GM13977 (cell line): ENCODE data around the gene DUSP2.

Experiments
- DNase-seq: peaks from one replicate; pipeline ENCODE4 v3.0.0; 2012; ENCODE audit warnings: low spot score
- CTCF ChIP-seq: IDR thresholded peaks from 2 replicates; pipeline ENCODE4 v1.5.1; 2012; ENCODE audit warnings: mild to moderate bottlenecking, control low read depth; ENCODE audit not compliant: insufficient read depth; ENCODE audit errors: extremely low read depth, missing control alignments
- in situ Hi-C: fragments of 300-500 bp; cut with MboI; formaldehyde crosslinking; loops from one replicate; pipeline ENCODE4 v1.12.0; 2022; ENCODE audit warnings: low sequenced_read_pairs, low pct_unique_long_range_greater_than_20kb, mixed read lengths, inconsistent platforms; ENCODE audit not compliant: unreplicated experiment

Gene DUSP2

GRCh38 chr2:96138179-96139145 is 6.8 kb downstream of the DUSP2 start, which contains the start of gene ASTL:
ASTL (minus strand) TSS chr2:96138502; CDS start chr2:96138436, 66 bp downstream.
- DNase-seq: peak; percentile 83
- in situ Hi-C loops: no loop called here

GRCh38 chr2:96137321-96138178 is 7.7 kb downstream of the DUSP2 start:
- no peak for TF ChIP-seq CTCF
- no peak for DNase-seq
- in situ Hi-C loops: no loop called here

More at GRCh38 chr2:96138179-96139145, 6.8 kb downstream of the DUSP2 start, which contains the start of gene ASTL:
- peak; percentile 76 for TF ChIP-seq CTCF

- TF ChIP-seq CTCF: no peak
- DNase-seq: no peak
- in situ Hi-C loops: no loop called here
These were observed 9.0 kb downstream of the DUSP2 start for GRCh38 chr2:96136129-96136720.

GRCh38 chr2:96135621-96136020 is 9.6 kb downstream of the DUSP2 start:
- TF ChIP-seq CTCF: no peak
- no peak for DNase-seq
- in situ Hi-C loops: no loop called here

GRCh38 chr2:96135171-96135570 is 10.1 kb downstream of the DUSP2 start:
- no peak for DNase-seq
- TF ChIP-seq CTCF: no peak
- in situ Hi-C loops: no loop called here

- no peak for TF ChIP-seq CTCF
- no peak for DNase-seq
- in situ Hi-C loops: no loop called here
These were observed 10.8 kb downstream of the DUSP2 start for GRCh38 chr2:96134421-96134820.
